Glutamatergic neuron (in vitro differentiated cells): Measurements from ENCODE around the gene LRRC49. TPM values are rescaled to one million over a fixed set of nuclear protein-coding genes. Genes with fewer than 3 reads are reported as not detected.
"Not testable (repeated sequence)": the region's sequence is repeated elsewhere in the genome, so short reads cannot be mapped to it uniquely, and the experiment has no call there.

ENCODE experiments used
- DNase-seq: peaks from one replicate; pipeline ENCODE4 v3.0.0; 2022
- H3K27ac Mint-ChIP-seq: one replicate; pipeline ENCODE4 v1.8.0; 2020; ENCODE audit warnings: mild to moderate bottlenecking, mixed read lengths, inconsistent platforms; ENCODE audit not compliant: unreplicated experiment
- H3K27me3 Mint-ChIP-seq: one replicate; pipeline ENCODE4 v1.8.0; 2020; ENCODE audit warnings: mild to moderate bottlenecking, moderate library complexity, mixed read lengths, inconsistent platforms; ENCODE audit not compliant: unreplicated experiment
- H3K36me3 Mint-ChIP-seq: one replicate; pipeline ENCODE4 v1.8.0; 2020; ENCODE audit warnings: mild to moderate bottlenecking, mixed read lengths, inconsistent platforms; ENCODE audit not compliant: unreplicated experiment
- H3K4me1 Mint-ChIP-seq: one replicate; pipeline ENCODE4 v1.8.0; 2020; ENCODE audit warnings: mild to moderate bottlenecking, low read depth, mixed read lengths, inconsistent platforms; ENCODE audit not compliant: unreplicated experiment
- H3K4me3 Mint-ChIP-seq: one replicate; pipeline ENCODE4 v1.8.0; 2020; ENCODE audit warnings: mild to moderate bottlenecking, mixed read lengths, inconsistent platforms; ENCODE audit not compliant: unreplicated experiment
- H3K9me3 Mint-ChIP-seq: one replicate; pipeline ENCODE4 v1.8.0; 2020; ENCODE audit warnings: mild to moderate bottlenecking, moderate library complexity, mixed read lengths, inconsistent platforms; ENCODE audit not compliant: unreplicated experiment
- CTCF ChIP-seq: fragments of 200-600 bp; sonication (generic); IDR thresholded peaks from one replicate; pipeline ENCODE4 v1.5.0; 2021; ENCODE audit not compliant: partially characterized antibody, unreplicated experiment
- total RNA-seq: library from RNA; stranded (reverse); fragmentation: NEBNext Ultra II Directional; extraction: Animal tissue kit (Norgen Biotek cat#: 25700); gene quantifications from one replicate; pipeline ENCODE4 v1.2.1, GENCODE V29; 2021; ENCODE audit not compliant: unreplicated experiment

Gene LRRC49
- total RNA-seq, 1 donor from 2014 or later = 28.6 TPM

GRCh38 chr15:70932397-70932796 lies 39.8 kb downstream of the LRRC49 start:
- no peak overlapping the region for H3K27ac Mint-ChIP-seq
- TF ChIP-seq CTCF = no peak
- no peaks in the 10 kb centered on the region for H3K27me3 Mint-ChIP-seq
- H3K36me3 Mint-ChIP-seq = no peaks in the 10 kb centered on the region
- no peak for DNase-seq
- H3K9me3 Mint-ChIP-seq = no peaks in the 10 kb centered on the region
- no peak overlapping the region for H3K4me3 Mint-ChIP-seq
- H3K4me1 Mint-ChIP-seq = no peaks in the 10 kb centered on the region

DNA sequence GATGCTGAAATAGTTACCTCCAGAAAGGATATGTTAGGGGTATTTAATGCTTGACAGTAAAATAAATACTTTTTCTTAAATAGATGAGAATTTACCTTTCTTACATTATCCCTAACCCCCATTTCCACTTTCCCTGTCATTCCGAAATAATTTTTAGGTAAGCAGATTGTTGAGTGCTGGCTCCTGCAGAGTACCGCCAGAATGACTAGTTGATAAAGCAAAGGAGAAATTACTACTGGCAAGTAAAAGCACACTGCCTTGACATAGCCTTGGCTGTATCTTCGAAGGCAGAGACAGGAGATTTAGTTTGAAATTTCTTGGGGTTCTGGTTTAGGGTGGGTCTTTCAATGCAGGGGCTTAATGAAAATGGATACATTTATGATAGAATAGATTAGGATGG lies 40.8 kb downstream of the LRRC49 start:
- no peak for TF ChIP-seq CTCF
- Mint-ChIP-seq H3K27ac (no peak overlapping the region), H3K4me3 (no peak overlapping the region), H3K9me3 (no peaks in the 10 kb centered on the region), H3K27me3 (no peaks in the 10 kb centered on the region), H3K4me1 (no peaks in the 10 kb centered on the region), H3K36me3 (no peaks in the 10 kb centered on the region)
- DNase-seq = no peak

GRCh38 chr15:70935631-70936030 lies 43.0 kb downstream of the LRRC49 start:
- no peak overlapping the region for H3K4me3 Mint-ChIP-seq
- no peak overlapping the region for H3K27ac Mint-ChIP-seq
- H3K27me3 Mint-ChIP-seq = no peaks in the 10 kb centered on the region
- TF ChIP-seq CTCF = no peak
- no peaks in the 10 kb centered on the region for H3K36me3 Mint-ChIP-seq
- H3K4me1 Mint-ChIP-seq = no peaks in the 10 kb centered on the region
- no peak for DNase-seq
- no peaks in the 10 kb centered on the region for H3K9me3 Mint-ChIP-seq

DNA sequence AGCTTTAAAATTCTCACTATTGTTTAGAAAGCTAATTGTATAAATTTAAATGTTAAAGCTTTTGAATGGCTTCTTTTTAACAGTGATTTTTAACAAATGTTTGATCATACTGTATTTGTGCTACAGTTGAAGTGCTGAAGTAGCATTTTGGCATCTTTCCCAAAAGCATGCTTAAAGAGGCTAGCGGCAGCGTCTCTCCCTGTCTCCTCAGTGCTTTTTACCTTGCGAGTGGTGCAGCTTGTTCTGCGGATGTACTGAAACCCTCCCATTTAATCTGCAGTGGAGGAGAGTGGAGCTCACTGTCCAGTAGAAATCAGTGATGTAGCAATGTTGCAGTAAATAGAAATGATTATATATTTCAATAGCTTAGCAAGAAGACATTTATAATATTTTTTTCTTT lies 43.7 kb downstream of the LRRC49 start:
- TF ChIP-seq CTCF = no peak
- H3K27me3 Mint-ChIP-seq = no peaks in the 10 kb centered on the region
- DNase-seq = no peak
- no peaks in the 10 kb centered on the region for H3K4me1 Mint-ChIP-seq
- no peak overlapping the region for H3K4me3 Mint-ChIP-seq
- H3K9me3 Mint-ChIP-seq = no peaks in the 10 kb centered on the region
- H3K36me3 Mint-ChIP-seq = no peaks in the 10 kb centered on the region
- H3K27ac Mint-ChIP-seq = no peak overlapping the region

GRCh38 chr15:70943285-70943684 lies 50.7 kb downstream of the LRRC49 start:
- DNase-seq, H3K4me1 Mint-ChIP-seq, H3K27ac Mint-ChIP-seq, H3K9me3 Mint-ChIP-seq, H3K4me3 Mint-ChIP-seq, H3K36me3 Mint-ChIP-seq, H3K27me3 Mint-ChIP-seq: not testable (repeated sequence)
